ENCODE data around the gene FBXO40. TPM values are rescaled to one million over a fixed set of nuclear protein-coding genes. Genes with fewer than 3 reads are reported as not detected.

Gene FBXO40
- total and polyA plus RNA-seq, 3 experiments from 2014 or later = not detected

GRCh38 chr3:121660356-121661171, 67.4 kb downstream of the FBXO40 start, which contains the start of gene HCLS1:
TSS of gene HCLS1 (minus strand) at chr3:121660903. CDS start at chr3:121658347, 2,556 bp downstream.
- ChIA-PET CTCF (interaction anchor here (1.1 to 1.5 kb wide), 4 partner anchors 12 to 174 kb away, joined by 3 to 5 read pairs (median 4); partner anchors contain the start of genes EAF2 and IQCB1), POLR2A (interaction anchor here (0.6 to 1.6 kb wide), 4 partner anchors 90 to 1133 kb away, joined by 3 to 4 read pairs (median 4); partner anchors contain the start of genes EAF2, HSPBAP1 and IQCB1)
- peak within 1 kb of the TSS; percentile 94 for H3K27ac ChIP-seq (ENCODE audit: low read depth, low read length)
- peak; percentile 48 to 84 (median 77) for DNase-seq
- Mint-ChIP-seq H3K36me3 (peaks cover 20 to 76% (median 33%) of the 10 kb centered on the region in 3 donors), H3K4me3 (peak within 1 kb of the TSS; percentile 91 to 99 (median 96)), H3K27me3 (no peaks in the 10 kb centered on the region), H3K4me1 (peaks cover 57 to 62% (median 61%) of the 10 kb centered on the region in 3 donors), H3K27ac (peak within 1 kb of the TSS; percentile 94 to 100 (median 99)), H3K9me3 (no peaks in the 10 kb centered on the region)
- H3K9me3 ChIP-seq (ENCODE audit: low read length) = no peaks in the 10 kb centered on the region
- no peaks in the 10 kb centered on the region for H3K27me3 ChIP-seq (ENCODE audit: insufficient read depth, low read length, poor library complexity, severe bottlenecking)
- H3K36me3 ChIP-seq (ENCODE audit: insufficient read depth, low read length) = peaks cover 32% of the 10 kb centered on the region
- H3K4me3 ChIP-seq (ENCODE audit: low read length) = peak within 1 kb of the TSS; percentile 74
- peaks cover 43% of the 10 kb centered on the region for H3K4me1 ChIP-seq (ENCODE audit: insufficient read depth, low read length)

- Mint-ChIP-seq H3K4me3 (peak overlapping the region in 5 of 7 donors; percentile 30 to 99 (median 96)), H3K27ac (peak overlapping the region; percentile 94 to 100 (median 99)), H3K9me3 (no peaks in the 10 kb centered on the region), H3K27me3 (no peaks in the 10 kb centered on the region), H3K36me3 (peaks cover 22 to 78% (median 37%) of the 10 kb centered on the region in 3 donors), H3K4me1 (peaks cover 52 to 56% (median 56%) of the 10 kb centered on the region in 3 donors)
- Histone ChIP-seq H3K4me3 (ENCODE audit: low read length) (peak overlapping the region; percentile 74), H3K27ac (ENCODE audit: low read depth, low read length) (peak overlapping the region; percentile 94), H3K4me1 (ENCODE audit: insufficient read depth, low read length) (peaks cover 43% of the 10 kb centered on the region), H3K27me3 (ENCODE audit: insufficient read depth, low read length, poor library complexity, severe bottlenecking) (no peaks in the 10 kb centered on the region), H3K36me3 (ENCODE audit: insufficient read depth, low read length) (peaks cover 34% of the 10 kb centered on the region), H3K9me3 (ENCODE audit: low read length) (no peaks in the 10 kb centered on the region)
- POLR2A ChIA-PET = interaction anchor here (0.8 to 1.6 kb wide), 2 partner anchors 89 to 173 kb away, joined by 3 to 4 read pairs; partner anchors contain the start of genes EAF2 and IQCB1
- DNase-seq = no peak
- CTCF ChIA-PET = interaction anchor here (1.1 to 1.5 kb wide), 4 partner anchors 13 to 173 kb away, joined by 3 to 5 read pairs (median 4); partner anchors contain the start of genes EAF2 and IQCB1
Measured at GRCh38 chr3:121661376-121661775, 68.2 kb downstream of the FBXO40 start.

- DNase-seq = no peak
- peaks cover 12 to 78% (median 35%) of the 10 kb centered on the region in 3 donors for H3K36me3 Mint-ChIP-seq
- no peak overlapping the region for H3K4me3 ChIP-seq (ENCODE audit: low read length)
- peak overlapping the region in 1 of 7 donors; percentile 43 for H3K4me3 Mint-ChIP-seq
- peak overlapping the region in 4 of 8 donors; percentile 5 to 100 (median 54) for H3K27ac Mint-ChIP-seq
- H3K4me1 ChIP-seq (ENCODE audit: insufficient read depth, low read length) = peaks cover 35% of the 10 kb centered on the region
- peaks cover 38 to 42% (median 42%) of the 10 kb centered on the region in 3 donors for H3K4me1 Mint-ChIP-seq
- H3K36me3 ChIP-seq (ENCODE audit: insufficient read depth, low read length) = peaks cover 38% of the 10 kb centered on the region
- ChIA-PET POLR2A (no interaction called here), CTCF (interaction anchor here (1.4 kb wide), 1 partner anchor 58 kb away, joined by 3 read pairs; no protein-coding TSS in a partner anchor)
- no peaks in the 10 kb centered on the region for H3K27me3 Mint-ChIP-seq
- H3K27ac ChIP-seq (ENCODE audit: low read depth, low read length) = no peak overlapping the region
- H3K9me3 ChIP-seq (ENCODE audit: low read length) = no peaks in the 10 kb centered on the region
- no peaks in the 10 kb centered on the region for H3K9me3 Mint-ChIP-seq
- H3K27me3 ChIP-seq (ENCODE audit: insufficient read depth, low read length, poor library complexity, severe bottlenecking) = no peaks in the 10 kb centered on the region
Measured at GRCh38 chr3:121662742-121663141, 69.6 kb downstream of the FBXO40 start.

GRCh38 chr3:121663171-121663847, 70.1 kb downstream of the FBXO40 start:
- Histone ChIP-seq H3K4me1 (ENCODE audit: insufficient read depth, low read length) (peaks cover 29% of the 10 kb centered on the region), H3K27me3 (ENCODE audit: insufficient read depth, low read length, poor library complexity, severe bottlenecking) (no peaks in the 10 kb centered on the region), H3K36me3 (ENCODE audit: insufficient read depth, low read length) (peaks cover 35% of the 10 kb centered on the region), H3K27ac (ENCODE audit: low read depth, low read length) (no peak overlapping the region), H3K4me3 (ENCODE audit: low read length) (no peak overlapping the region), H3K9me3 (ENCODE audit: low read length) (no peaks in the 10 kb centered on the region)
- Mint-ChIP-seq H3K27ac (peak overlapping the region in 4 of 8 donors; percentile 5 to 72 (median 54)), H3K4me3 (no peak overlapping the region), H3K4me1 (peaks cover 32 to 37% (median 36%) of the 10 kb centered on the region in 3 donors), H3K27me3 (no peaks in the 10 kb centered on the region), H3K9me3 (no peaks in the 10 kb centered on the region), H3K36me3 (peaks cover 12 to 78% (median 29%) of the 10 kb centered on the region in 3 donors)
- ChIA-PET CTCF (interaction anchor here (1.4 kb wide), 1 partner anchor 57 kb away, joined by 3 read pairs; no protein-coding TSS in a partner anchor), POLR2A (no interaction called here)
- no peak for DNase-seq

- Histone ChIP-seq H3K4me3 (ENCODE audit: low read length) (no peak overlapping the region), H3K36me3 (ENCODE audit: insufficient read depth, low read length) (peaks cover 40% of the 10 kb centered on the region), H3K9me3 (ENCODE audit: low read length) (no peaks in the 10 kb centered on the region), H3K27ac (ENCODE audit: low read depth, low read length) (no peak overlapping the region), H3K27me3 (ENCODE audit: insufficient read depth, low read length, poor library complexity, severe bottlenecking) (no peaks in the 10 kb centered on the region), H3K4me1 (ENCODE audit: insufficient read depth, low read length) (peaks cover 11% of the 10 kb centered on the region)
- DNase-seq = no peak
- Mint-ChIP-seq H3K9me3 (no peaks in the 10 kb centered on the region), H3K4me3 (no peak overlapping the region), H3K36me3 (peaks cover 16 to 80% (median 32%) of the 10 kb centered on the region in 3 donors), H3K27ac (peak overlapping the region in 1 of 8 donors; percentile 52), H3K27me3 (no peaks in the 10 kb centered on the region), H3K4me1 (peaks cover 13 to 15% (median 15%) of the 10 kb centered on the region in 3 donors)
- POLR2A ChIA-PET = no interaction called here
- CTCF ChIA-PET = no interaction called here
Measured at GRCh38 chr3:121665488-121665887, 72.3 kb downstream of the FBXO40 start.

DNA sequence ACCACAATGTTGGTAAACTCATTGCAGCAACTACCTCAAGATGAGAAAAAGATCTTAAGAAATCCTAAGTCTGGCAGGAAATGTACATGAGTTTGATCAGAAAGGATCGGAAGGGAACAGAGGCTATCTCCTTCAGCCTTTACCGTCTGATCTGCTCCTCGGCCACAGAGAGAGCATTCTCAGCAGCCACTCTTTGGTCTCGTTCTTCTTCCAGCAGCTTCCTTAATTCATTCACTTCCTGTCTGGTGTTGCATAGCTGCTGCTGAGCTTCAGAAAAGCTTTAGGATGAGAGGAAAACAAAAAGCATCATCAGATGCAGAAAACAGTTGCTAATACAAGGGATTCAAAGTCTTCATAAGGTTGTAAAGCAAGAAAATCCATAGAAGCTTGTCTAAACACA, 74.2 kb downstream of the FBXO40 start:
- peaks cover 49% of the 10 kb centered on the region for H3K36me3 ChIP-seq (ENCODE audit: insufficient read depth, low read length)
- no peak overlapping the region for H3K4me3 ChIP-seq (ENCODE audit: low read length)
- no peaks in the 10 kb centered on the region for H3K9me3 Mint-ChIP-seq
- DNase-seq = no peak
- POLR2A ChIA-PET = no interaction called here
- CTCF ChIA-PET = no interaction called here
- no peak overlapping the region for H3K27ac ChIP-seq (ENCODE audit: low read depth, low read length)
- no peaks in the 10 kb centered on the region for H3K27me3 ChIP-seq (ENCODE audit: insufficient read depth, low read length, poor library complexity, severe bottlenecking)
- H3K4me1 Mint-ChIP-seq = no peaks in the 10 kb centered on the region
- H3K4me1 ChIP-seq (ENCODE audit: insufficient read depth, low read length) = no peaks in the 10 kb centered on the region
- no peaks in the 10 kb centered on the region for H3K27me3 Mint-ChIP-seq
- peaks cover 17 to 93% (median 35%) of the 10 kb centered on the region in 3 donors for H3K36me3 Mint-ChIP-seq
- H3K4me3 Mint-ChIP-seq = no peak overlapping the region
- H3K27ac Mint-ChIP-seq = peak overlapping the region in 3 of 8 donors; percentile 7 to 40 (median 27)
- H3K9me3 ChIP-seq (ENCODE audit: low read length) = no peaks in the 10 kb centered on the region

- no peaks in the 10 kb centered on the region for H3K27me3 ChIP-seq (ENCODE audit: insufficient read depth, low read length, poor library complexity, severe bottlenecking)
- no peak for DNase-seq
- H3K4me1 Mint-ChIP-seq = no peaks in the 10 kb centered on the region
- peaks cover 20 to 86% (median 36%) of the 10 kb centered on the region in 3 donors for H3K36me3 Mint-ChIP-seq
- POLR2A ChIA-PET = no interaction called here
- no peak overlapping the region for H3K27ac ChIP-seq (ENCODE audit: low read depth, low read length)
- no peaks in the 10 kb centered on the region for H3K27me3 Mint-ChIP-seq
- no peak overlapping the region for H3K27ac Mint-ChIP-seq
- H3K9me3 Mint-ChIP-seq = no peaks in the 10 kb centered on the region
- H3K9me3 ChIP-seq (ENCODE audit: low read length) = no peaks in the 10 kb centered on the region
- H3K36me3 ChIP-seq (ENCODE audit: insufficient read depth, low read length) = peaks cover 46% of the 10 kb centered on the region
- CTCF ChIA-PET = no interaction called here
- H3K4me1 ChIP-seq (ENCODE audit: insufficient read depth, low read length) = no peaks in the 10 kb centered on the region
- no peak overlapping the region for H3K4me3 Mint-ChIP-seq
- no peak overlapping the region for H3K4me3 ChIP-seq (ENCODE audit: low read length)
Measured at GRCh38 chr3:121670676-121671075, 77.5 kb downstream of the FBXO40 start.

Measured in CD8-positive, alpha-beta memory T cell (primary cell).